GM19468 (cell line): ENCODE measurements around the gene MAP4K2.

ENCODE experiments used
- ATAC-seq: cut with Tn5 transposase; IDR thresholded peaks from one replicate; pipeline ENCODE4 v1.9.1; 2021; ENCODE audit warnings: mild to moderate bottlenecking, moderate library complexity, moderate number of reproducible peaks; ENCODE audit not compliant: unreplicated experiment; ENCODE audit errors: extremely low read depth

Gene MAP4K2

DNA sequence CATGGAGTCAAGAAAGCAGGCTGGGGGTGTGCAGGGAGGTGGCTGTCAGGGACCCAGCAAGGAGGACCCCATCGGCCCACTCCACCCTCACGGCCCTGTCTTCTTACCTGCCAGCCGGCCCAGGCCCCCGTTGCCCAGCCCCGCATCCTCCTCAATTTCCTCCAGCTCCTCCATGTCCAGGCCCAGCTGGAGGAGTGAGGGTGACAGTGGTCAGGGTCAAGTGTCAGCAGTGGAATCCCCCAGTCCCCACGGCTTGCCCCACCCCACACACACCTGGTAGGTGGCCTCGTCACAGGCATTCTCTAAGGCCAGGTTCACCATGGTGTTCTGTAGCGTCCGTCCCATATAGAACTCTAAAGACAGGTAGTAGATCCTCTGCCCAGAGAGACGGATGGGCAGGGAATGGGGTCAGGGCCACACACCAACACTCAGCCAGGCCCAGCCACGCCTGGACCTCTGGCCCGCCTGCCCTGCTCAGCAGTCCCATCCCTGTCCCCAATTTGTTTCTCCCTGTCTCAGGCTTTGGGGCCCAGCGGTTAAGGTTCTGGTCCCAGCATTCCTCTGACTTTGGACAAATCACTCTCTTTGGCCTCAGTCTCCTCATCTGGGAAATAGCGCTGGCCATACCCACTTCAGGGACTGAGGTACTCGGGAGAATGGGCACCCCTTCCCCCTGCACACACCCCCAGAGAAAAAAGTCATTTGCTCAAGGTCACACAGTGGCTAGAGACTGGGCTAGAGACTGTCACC, 44.5 kb downstream of the MAP4K2 start:
- ATAC-seq, result no peak

DNA sequence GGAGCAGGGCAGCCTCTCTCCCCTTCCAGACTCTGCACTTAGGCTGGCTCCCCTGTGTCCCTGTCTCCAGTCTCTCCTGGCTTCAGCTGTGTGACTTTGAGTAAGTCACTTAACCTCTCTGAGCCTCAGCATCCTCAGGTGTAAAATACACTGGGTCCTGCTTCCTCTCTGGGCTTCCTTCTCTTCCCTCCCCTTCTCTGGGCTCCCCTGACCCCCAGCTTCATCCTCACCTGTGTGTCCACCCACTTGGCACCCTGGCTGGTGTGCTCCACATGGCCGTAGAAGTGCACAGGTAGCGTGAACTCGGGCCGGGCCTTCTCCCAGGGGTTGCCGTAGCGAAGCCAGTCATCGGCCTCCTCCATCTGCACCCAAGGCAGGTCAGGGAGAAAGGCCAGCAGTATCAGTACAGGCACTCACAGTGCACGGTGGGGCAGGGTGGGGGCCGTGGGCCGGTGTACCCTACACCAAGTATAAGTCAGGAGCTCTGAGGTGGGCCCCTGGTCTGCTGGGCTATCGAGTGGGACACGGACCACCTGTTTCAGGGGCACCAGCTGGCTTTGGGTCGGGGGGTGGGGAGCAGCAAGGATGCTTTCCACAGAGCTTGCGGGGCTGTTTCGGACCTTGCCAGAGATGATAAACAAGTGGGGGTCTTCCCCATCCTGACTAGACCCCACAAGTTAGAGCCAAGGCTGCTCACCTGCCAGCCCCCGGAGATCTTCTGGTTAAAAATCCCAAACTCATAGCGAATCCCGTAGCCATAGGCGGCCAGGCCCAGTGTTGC, 45.3 kb downstream of the MAP4K2 start:
- ATAC-seq, result no peak

DNA sequence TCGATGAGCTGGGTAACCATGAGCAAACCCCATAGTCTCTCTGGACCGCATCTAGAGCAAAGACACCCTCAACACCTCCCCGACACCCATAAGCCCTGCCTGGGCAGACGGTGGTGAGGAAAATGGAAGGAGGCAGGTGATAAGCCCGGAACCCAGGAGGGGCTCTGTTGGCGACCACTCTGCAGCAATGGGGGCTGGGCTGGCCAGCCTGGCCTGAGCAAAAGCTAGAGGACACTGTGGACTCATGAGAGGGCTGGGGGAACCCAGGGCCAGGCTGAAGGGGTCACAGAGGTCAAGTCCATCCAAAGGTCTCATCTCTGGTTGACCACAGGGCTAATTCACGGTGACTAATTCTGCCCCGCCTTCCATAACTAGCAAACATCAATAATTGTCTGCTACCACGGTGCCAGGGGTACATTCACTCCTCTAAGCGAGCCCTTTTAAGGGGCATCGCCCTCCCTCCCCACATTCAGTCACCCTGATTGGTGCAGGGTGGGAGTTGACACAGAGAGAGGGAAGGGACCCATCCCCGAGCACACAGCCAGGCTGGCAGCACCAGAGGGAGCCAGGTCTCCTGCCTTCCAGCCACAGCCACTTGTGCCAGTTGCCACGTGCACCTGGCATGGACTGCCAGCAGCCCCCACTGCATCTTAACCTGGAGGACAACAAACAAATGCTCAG, 47.2 kb downstream of the MAP4K2 start:
- no peak for ATAC-seq

DNA sequence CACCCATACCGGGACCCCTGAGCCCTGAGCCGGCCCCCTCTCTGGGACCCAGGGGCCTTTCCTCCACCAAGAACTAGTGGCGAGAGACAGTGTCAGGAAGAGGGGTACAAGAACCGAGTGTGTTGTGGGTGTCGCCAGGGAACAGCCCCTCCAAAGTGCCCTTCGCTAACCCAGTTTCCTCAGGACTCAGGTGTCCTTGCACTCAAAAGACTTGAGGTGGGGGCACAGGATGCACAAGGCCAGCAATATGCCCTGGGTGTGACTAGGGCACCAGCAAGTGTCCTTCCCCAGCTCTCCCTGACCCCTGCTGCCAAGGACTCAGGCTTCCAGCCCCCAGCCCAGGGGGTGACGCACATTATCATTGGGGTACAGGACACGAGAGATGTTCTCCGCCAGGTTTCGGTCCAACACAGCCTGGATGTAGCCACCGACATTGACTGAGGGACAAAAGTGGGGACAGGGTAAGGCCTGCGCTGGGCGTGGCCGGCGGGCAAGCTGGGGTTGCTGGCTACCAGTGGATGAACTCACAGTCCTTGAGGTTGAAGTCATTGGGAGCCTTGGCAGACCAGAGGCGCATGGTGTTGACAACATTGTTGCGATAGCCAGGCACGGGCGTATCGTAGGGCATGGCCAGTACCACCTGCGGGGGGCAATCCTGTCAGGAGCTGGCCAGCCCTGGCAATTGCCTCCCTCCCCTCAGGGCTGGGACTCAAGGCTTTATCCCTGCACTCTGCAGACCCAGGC, 47.9 kb downstream of the MAP4K2 start:
- ATAC-seq, result no peak

DNA sequence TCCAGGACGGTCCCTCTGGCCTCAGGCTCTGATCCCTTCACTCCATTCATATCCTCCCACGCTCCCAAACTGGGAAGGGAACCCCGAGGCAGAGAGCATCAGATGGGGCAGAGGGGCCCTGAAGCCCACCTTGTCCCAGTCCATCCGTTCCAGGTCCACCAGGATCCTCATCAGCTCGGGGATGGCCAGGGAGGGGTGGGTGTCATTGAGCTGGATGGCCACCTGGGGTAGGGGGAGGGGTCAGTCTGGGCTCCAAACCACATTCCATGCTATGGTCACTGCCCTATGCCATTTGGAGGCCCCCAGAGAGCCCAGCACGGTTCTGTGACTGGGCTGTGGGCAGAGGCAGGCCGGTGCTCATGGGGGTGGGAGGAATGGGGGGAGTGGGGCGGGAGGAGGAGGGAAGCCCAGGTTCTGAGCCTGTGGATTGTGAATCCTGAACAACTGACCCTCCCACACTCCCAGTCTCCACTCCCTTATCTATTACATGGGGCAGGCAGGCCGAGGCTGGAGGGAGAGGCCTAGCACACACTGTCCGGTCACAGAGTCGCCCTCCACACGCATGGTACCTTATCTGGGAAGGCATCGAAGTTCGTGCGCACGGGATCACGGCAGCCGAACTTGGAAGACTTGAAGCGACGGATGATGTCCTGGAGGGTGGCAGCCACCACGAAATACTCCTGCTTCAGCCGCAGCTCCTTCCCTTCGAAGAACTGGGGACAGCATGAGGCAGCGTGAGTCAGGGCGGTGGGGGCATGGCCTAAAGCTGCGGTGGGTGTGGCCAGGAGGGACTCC, 48.7 kb downstream of the MAP4K2 start:
- no peak for ATAC-seq

DNA sequence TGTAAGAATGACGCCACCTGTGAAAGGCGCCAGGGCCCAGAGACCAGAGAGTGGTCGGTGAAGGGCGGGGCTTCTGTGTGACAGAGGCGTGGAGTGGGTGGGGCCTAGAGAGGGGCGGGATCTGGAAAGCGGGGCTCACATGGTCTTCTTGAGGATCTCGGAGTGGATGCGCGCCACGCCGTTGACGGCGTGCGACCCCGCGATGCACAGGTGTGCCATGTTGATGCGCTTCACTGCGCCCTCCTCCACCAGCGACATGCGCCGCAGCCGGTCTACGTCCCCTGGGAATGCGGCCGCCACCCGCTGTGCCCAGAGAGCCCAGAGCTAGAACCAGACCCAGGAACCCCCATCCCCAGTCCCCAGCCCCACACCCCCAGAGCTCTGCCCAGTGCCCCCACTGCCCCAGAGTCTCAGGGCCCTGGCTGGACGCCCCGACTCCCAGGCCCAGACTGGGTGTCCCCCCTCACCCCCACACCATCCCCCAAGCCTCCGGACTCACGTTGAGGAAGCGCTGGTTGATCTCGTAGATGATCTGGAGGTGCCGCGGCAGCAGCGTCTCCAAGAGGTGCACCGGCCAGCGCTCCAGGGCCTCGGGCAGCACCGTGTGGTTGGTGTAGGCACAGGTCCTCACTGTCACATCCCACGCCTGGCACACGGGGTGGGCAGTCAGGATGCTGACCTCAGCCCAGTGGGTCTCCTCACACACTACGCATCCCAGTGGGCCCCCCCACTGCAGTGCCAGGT, 49.5 kb downstream of the MAP4K2 start:
- no peak for ATAC-seq

DNA sequence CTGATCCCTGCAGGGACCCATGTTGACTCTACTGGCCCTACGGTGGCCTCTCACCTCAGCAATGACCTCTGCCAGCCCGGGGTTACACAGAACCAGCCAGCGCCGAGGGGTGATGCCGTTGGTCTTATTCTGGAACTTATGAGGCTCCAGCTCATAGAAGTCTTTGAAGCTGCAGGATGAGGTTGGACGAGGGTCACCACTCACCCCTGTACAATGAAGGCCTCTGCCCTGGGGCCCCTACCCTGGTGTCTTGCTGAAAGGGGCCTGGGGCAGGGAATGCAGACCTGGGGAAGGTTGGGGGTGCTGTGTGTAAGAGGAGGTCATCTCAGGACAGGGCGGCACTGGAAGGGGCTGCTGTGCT, 50.0 kb downstream of the MAP4K2 start:
- ATAC-seq, result no peak

DNA sequence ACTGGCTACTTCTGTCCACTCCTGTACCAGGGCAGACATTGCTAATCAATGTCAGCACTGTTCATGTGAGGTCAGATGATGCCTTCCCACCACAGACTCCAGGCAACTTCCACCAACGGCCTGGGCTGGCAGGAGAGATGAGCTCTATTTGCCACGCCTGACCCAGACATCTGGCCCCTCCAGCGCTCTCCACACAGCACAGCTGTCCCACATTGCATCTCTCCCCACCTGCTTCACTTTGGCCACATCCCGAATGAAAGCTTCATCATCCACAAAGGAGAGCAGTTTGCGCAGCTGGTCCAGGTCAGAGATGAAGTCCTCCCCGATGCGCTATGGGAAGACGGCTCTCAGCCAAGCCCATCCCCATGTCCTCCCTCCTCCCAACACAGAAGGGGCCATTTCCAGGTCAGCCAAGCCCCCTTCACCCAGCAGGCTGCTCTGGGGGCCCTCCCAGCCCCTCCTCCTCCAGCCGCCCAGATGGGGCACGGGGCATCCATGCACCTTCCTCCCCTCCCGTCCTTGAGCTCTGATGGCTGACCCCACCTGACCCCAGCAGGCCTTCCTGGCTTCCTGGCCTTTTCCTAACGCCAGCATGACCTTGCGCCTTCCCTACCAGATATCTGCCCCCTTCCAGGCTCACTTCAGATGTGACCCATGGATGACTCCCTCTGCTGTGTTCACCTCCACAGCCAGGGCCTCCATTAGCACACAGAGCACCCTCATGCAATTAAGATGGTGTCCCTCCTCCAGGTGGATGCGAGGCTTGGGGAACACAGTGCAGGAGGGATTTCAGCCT, 50.6 kb downstream of the MAP4K2 start:
- no peak for ATAC-seq

DNA sequence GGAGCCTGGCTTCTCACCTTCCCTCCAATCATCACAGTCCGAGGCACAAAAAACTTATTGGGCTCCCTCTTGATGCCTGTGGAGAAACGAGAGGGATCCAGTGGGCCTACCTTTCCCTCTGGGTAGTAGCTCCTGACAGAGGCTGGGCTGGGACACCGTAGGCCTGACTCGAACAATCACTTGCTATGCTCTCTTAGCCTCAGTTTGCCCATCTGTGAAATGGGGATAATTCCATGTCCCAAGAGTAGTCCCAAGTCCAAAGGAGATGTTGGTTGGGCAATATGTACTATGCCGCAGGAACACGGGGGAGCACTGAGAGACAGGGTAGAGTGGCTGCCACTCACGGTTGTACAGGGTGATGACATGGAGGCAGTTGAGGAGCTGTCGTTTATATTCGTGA, 51.4 kb downstream of the MAP4K2 start:
- ATAC-seq, result no peak

DNA sequence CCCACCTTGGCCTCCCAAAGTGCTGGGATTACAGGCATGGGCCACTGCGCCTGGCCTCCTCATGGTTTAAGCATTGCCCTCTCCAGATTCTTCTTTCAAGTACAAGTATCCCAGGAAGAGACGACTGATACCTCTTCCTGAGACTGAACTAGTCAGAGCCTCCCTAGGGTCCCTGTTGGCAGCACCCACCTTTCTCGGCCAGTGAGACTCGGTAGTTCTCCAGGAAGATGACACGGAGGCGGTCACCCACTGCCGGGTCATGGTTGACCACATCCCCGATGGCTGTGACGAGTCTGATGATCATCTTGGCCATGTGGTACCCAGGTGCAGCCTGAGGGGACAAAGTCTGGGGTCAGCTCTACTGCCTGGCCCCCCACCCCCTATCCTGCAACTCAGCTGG, 51.9 kb downstream of the MAP4K2 start:
- ATAC-seq, result no peak

DNA sequence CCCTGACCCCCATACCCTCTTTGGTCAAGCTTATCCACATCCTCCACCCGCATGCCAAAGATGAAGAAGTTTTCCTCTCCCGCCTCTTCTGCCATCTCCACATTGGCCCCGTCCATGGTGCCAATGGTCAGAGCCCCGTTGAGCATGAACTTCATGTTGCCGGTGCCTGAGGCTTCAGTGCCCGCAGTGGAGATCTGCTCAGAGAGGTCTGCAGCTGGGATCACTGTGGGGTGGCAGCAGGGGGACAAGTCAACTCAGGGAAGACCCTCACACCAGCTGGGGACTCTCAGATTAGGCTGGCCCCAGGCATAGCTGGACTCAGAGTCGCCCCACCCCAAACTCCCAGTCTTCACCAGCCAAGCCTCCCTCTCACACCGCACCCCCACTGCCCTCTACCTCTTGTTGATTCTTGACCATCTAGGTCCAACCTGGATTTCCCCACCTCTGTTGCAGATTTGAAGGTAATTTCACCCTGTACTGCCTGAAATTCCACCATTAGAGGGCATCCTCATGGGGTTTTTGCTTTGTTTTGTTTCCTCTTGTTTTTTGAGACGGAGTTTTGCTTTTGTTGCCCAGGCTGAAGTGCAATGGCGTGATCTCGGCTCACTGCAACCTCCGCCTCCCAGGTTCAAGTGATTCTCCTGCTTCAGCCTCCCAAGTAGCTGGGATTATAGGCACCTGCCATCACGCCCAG, 52.5 kb downstream of the MAP4K2 start:
- ATAC-seq, result no peak

DNA sequence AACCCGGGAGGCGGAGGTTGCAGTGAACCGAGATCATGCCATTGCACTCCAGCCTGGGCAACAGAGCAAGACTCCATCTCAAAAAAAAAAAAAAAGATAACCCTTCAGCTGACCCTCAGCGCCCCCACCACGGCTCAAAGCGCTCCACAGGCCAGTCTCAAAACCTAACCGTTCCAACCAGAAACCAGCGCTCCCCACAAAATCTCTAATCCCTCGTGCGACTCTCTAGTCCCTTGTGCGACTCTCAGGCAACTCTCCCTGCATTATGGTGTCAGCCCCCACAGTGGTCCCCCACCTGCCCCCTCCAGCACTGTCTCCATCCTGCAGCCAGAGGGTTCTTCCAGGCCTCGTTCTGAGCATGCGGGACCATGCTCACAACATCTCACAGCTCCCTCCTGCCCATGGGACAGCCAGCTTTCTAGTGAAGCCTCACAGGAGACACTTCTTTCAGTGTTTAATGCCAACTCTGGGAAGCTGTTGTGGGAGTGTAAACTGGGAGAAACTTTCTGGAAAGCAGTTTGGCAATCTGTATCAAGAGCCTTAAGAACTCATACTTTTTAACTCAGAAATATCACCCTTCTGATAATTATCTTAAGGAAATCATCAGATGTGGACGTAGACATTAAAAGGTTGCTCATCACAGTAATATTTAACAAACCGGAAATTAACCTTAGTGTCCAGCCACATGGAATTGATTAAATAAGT, 54.9 kb downstream of the MAP4K2 start:
- no peak for ATAC-seq

DNA sequence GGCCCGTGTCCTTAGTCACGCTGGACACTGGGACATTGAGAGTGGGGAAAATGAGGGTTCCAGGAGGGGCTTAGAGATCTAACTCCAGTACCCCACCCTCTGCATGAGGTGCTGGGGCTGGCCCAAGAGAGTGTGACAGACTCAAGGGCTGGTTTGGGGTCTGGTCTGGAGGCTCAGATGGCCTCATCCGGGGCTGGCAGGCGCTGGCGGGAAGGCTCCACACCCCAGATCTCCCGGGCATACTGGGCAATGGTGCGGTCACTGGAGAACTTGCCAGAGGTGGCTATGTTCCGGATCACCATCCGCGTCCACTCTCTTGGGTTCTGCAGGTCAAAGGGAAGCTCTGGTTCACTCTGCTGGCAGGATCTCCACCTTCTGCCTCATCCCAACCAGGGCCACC, 56.5 kb downstream of the MAP4K2 start:
- no peak for ATAC-seq

DNA sequence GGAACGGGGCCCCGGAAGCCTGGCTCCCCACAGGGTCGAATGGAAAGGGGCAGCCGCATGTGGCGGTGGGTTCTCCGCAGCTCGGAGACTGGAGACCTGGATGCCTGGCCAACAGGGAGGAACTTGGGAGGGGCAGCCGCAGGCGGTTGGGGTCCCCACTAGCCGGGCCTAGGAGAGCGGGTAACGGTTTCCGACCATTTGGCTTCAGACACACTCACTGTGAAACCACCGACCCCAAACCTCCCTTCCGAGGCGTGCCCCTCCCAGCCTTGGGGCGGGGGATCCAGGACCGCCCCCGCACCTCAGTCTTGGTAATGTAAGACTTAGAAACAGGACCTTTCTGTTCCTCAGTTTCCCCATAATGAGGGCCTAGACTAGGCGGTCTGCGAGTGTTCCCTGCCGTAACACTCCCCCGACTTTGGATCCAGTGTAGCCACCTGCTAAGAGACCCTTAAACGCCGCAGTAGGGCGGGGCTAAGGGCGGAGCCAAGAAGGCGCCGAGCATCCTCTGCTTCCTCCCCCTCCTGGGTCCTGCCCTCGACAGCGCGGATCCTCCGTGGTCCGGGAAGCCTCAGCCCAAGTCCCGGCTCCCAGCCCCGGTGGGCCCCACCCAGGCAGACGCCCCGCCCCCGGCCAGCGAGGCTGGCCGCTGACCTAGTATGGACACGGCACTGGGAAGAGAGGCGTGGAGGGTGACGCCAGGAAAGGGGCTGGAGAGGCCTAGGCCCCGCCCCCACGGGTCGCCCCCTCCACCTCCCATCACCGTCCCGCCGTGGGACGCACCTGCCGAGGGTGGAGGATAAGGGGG, 57.3 kb downstream of the MAP4K2 start:
- ATAC-seq, result no peak

DNA sequence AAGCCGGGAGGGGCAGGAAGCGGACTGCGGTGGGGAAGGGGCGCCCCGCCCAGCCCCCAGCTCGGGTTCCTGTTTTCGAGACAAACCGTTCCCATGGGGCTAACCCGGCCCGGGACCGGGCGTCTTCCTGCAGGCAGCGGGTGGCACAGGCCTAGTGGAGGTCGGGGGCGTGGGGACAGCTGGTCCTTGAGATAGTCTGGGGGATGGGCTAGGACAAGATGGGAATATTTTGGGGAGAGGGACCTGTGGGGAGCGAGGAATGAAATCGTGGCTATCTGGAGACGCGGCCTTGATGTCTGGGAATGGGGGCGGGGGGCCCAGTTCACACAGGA, 57.9 kb downstream of the MAP4K2 start:
- ATAC-seq, result no peak

DNA sequence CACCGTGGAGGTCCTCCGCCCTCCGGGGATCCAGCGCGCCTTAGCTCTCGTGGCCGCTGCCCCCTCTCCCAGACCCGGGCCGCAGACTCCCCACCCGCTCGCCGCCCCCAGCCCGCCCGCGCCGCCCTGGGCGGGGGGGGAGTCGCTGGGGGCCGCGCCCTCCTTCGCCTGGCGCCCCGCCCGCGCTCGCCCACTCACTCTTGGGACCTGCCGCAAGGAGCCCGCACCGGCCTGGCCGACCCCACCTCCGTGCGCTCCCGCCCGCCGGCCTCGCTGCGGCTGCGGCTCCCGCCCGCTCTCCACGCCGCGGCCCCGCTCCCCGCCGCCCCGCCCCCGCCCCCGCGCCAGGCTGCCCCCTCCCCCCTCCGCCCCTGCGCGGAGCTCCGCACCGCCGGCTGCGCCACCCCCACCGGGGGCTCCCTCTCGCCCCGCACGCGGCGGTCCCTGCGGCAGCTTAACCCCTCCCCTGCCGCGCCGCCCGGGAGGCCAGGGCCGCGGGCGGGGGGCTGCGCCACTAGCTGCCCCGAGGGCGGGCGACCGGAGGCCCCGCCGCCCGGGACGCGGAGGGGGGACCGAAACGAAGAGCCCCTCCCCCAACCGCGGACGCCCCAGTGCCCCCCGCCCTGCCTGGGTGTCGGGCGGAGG, 58.3 kb downstream of the MAP4K2 start:
- ATAC-seq, result no peak
